GM18861 (cell line): ENCODE data around the gene ZNG1B.
"Not testable (repeated sequence)": the region's sequence is repeated elsewhere in the genome, so short reads cannot be mapped to it uniquely, and the experiment has no call there.

Source experiments
- ATAC-seq: cut with Tn5 transposase; IDR thresholded peaks from one replicate; pipeline ENCODE4 v1.9.1; 2021; ENCODE audit not compliant: unreplicated experiment

Gene ZNG1B

DNA sequence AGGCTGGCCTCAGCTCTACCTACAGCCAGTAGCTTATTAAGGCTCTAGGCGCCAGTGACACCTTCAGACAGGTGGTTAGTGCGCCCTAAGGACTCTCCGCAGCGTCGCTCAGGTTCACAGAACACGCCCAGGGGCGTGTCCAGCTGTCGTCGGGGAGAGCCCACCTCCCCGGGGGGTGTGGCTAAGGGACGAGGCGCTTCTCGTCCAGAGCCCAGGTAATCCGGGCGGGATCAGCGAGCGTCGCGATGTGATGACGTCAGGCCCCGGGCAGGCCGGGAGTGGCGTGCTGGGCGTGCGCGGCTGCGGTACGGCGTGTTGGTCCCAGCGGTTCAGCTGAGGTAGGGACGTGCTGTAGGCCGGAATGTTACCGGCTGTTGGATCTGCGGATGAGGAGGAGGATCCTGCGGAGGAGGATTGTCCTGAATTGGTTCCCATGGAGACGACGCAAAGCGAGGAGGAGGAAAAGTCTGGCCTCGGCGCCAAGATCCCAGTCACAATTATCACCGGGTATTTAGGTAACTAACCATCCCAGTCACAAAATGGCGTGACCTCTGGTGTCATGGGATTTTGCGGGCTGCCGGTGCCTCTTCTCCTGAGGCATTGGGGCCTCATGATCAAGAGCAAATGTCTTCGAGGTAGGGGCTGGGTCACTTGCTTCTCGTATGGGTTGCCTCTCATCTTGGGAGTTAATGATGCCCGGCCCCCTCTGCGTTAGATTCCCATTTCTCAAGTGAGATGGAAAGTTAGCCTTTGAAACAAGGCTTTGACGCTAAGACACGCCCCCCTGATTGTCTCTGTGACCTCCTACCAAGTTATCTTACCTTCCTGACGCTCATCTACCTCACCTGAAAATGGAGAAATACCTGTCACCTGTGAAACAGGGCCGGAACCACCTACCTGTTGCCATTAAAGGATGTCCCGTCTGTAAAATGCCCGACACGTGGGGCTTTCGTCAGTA, at the start of gene ZNG1B:
ZNG1B (plus strand) TSS at position 184 of the 958 bp plus-strand sequence; CDS start at position 362, 178 bp downstream.
- ATAC-seq = not testable (repeated sequence)

DNA sequence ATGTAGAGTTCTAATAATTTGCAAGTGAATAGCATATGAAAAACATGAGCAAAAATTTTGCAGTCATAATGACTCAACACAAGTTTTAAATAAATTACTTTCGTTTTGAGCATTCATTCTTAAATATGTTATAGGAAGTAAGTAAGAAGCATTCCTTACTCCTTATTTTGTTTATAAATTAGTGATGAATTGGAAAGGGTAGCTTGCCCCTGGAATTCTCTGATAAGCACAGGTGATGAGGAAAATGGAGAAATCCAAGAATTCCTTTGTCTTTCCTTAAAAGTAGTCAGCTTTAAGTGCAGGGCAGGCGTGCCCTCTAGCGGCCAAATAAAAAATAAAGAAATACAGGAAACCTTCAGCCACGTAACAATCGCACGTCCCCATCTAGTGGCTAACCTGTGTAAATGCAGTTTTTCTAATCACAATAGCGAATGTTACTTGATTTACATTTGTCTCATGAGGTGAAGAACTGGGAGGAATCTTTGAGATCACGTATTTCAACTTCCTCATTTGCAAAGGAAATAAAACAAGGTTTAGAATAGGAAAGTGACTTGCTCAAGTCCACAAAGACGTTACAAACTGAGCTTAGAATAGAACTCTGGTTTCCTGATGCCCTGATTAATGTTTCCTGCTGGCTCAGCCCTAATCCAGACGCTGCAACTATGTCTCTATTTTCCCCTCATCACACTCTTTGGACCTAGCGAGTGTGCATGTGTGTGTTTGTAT, 47.2 kb upstream of the ZNG1B start:
- ATAC-seq = peak; percentile 82

DNA sequence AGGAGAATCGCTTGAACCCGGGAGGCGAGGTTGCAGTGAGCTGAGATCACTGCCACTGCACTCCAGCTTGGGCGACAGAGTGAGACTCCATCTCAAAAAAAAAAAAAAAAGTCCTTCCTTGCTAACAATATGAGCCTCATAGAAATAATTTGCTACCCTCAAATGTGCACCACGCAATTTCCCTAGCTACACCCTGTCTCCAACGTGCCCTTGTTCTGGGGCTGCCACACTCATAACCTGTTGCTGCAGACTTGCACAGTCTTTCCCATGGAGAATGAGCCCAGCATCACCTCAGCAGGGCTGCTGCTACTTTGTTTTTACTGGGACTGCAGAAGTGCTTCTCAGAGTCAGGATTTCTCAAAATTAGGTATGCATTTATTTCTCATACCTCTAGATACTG, 46.4 kb upstream of the ZNG1B start:
- no peak for ATAC-seq

DNA sequence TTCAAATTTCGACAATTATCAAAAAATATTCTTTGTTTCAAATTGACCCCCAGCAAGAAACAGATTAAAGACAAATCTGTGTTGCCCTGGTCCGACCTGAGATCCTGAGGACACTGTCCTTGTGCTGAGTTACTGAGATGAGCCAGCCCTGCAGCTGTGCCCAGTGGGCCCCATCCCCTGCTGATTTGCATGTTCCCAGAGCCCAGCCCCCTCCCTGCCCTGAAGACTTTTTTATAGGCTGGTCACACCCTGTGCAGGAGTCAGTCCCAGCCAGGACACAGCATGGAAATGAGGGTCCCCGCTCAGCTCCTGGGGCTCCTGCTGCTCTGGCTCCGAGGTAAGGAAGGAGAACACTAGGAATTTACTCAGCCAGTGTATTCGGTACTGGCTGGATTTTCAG, 31.4 kb upstream of the ZNG1B start:
- ATAC-seq = no peak

DNA sequence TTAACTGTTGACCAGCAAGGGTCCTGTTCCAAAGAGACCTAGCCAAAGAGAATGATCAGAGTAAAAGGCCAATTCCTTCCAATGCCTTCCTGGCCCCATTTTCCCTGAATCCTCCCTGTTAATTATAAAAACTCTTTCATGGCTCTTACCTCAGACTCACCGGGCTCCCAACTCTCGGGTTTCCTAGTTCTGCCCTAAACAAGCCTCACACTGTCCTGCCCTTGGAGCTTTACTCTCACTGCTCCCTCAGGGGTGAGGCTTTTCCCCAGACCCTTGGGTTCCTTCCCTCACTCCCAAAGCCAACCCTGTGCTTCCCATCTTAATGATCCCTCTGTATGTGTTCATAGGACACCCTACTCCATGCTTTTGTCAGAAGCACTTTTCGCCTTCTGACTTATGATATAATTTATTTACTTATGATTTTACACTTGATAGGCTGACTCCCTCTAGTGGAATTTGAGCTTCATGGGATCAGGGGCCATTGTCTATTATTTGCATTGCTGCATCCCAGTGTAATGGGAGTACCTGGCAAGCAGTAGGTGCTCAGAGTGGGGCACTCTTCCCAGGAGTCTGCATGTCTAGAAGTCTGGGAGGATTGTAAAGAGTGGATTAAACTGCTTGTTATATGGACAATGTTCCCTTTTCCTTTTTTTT, 29.9 kb upstream of the ZNG1B start:
- no peak for ATAC-seq

DNA sequence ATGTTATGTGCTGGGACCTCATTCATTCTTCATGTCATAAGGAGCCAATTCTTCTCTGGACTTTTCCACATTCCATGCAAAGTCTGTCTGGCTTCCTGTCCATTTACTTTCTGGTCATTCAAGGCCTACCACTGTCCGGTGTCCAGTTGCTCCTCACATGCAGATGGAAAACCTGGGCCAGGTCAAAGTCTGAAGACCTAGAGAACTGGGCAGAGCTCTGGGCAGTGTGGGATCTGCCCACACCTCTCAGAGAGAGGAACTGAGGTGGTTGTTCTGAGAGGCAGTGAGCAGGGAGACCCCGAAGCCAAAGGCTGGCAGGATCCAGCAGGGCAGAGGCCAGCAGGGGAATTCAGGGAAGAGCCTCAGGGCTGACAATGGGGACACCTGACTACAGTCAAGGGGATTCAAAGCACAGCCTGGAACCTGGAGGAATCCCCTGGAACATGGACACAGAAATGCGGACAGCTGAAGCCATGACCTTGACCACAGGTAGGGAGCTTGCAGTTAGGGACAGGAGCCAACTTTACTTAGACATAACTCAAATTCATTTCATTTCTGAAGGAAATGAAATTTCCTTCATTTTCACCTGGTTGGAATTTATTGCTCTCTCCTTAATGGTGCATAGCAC, 25.7 kb upstream of the ZNG1B start:
- not testable (repeated sequence) for ATAC-seq

DNA sequence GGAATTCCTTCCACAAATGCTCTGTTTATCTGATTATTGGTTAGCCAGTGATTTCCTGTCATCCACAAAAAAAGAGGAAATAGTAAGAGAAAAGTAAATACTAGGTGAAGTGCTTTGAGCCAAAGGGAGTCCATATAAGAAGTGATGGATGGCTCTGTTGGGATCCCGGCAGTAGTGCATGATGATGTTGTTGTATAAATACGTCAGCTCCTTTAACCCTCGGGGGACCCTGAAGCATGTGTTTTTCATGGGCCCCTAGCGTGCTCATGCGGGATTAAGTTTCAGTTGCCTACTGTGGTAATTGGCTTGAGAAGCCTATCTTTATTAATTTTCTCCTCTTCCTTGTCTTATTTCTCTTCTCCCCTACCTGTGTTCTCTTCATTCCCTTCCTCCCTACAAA, 24.7 kb upstream of the ZNG1B start:
- not testable (repeated sequence) for ATAC-seq

DNA sequence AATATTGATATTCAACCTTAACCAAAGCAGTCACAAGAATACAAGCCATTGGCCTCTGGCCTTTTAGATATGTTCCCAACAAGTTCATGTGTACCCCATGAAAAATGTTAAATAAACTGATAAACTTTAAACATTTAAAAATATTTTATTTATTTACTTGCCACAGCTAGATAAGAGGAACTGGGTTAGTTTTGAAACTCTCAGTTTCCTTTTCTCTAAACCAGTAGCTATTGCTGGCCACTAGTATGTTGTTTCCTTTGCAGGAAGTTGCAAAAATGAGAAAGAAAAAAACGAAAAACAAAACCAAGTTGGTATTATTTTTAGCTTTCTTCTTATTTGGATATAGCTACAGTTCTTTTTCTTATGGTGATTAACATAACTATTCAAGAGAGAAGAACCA, 5.7 kb upstream of the ZNG1B start:
- not testable (repeated sequence) for ATAC-seq

DNA sequence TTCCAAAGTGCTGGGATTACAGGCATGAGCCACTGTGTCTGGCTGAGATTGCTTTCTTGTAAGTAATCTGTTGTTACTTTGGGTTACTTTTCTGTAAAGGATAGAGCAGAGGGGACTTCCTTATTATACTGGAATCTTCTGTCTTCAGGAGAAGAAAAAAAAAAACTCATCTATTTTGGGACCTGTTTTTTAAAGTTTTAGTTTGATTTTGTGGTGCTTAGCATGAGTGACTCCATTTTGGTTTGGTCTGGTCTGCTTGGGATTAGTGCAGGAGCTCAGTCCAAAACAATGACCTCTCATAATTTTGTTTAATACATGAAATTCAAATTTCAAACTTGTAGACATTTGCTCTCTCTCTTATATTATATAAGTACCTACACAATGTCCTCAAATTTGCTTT, 4.0 kb upstream of the ZNG1B start:
- ATAC-seq = not testable (repeated sequence)

DNA sequence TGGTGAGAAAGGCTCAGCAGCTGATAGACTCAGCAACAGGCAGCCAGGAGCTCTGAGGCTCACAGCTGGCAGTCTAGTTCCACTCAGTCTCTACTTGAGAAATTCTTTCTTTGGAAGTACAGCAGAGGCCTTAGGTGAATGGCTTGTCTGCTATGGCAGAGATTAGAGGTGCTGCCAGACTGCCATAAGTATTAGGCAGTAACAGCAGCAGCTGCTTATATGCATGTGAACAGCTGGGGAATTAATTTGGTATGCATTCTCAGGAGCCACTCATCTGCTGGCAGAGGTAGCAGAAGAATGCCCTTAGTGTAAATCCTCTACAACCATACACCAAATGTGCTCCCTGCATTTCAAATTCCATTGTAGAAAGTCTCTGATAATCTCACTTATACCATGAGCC, 28.3 kb downstream of the ZNG1B start:
- not testable (repeated sequence) for ATAC-seq

DNA sequence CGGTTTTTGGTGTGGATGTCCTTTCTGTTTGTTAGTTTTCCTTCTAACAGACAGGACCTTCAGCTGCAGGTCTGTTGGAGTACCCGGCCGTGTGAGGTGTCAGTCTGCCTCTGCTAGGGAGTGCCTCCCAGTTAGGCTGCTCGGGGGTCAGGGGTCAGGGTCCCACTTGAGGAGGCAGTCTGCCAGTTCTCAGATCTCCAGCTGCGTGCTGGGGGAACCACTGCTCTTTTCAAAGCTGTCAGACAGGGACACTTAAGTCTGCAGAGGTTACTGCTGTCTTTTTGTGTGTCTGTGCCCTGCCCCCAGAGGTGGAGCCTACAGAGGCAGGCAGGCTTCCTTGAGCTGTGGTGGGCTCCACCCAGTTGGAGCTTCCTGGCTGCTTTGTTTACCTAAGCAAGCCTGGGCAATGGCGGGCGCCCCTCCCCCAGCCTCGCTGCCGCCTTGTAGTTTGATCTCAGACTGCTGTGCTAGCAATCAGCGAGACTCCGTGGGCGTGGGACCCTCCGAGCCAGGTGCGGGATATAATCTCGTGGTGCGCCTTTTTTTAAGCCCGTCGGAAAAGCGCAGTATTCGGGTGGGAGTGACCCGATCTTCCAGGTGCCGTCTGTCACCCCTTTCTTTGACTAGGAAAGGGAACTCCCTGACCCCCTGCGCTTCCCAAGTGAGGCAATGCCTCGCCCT, 39.3 kb downstream of the ZNG1B start:
- ATAC-seq = not testable (repeated sequence)

DNA sequence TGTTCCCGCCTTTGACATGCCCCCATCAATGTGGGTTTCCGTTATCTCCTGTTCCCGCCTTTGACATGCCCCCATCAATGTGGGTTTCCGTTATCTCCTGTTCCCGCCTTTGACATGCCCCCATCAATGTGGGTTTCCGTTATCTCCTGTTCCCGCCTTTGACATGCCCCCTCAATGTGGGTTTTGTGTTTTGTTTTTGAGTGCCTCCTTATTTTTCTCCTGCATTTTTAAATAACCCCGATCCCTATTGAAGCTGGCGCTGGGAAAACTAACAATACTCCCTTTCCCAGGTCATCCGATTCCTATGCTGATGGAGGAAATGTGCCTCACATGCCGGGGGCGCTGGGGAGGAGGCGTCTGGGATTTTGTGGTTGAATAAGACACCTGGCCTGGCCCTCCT, 59.0 kb downstream of the ZNG1B start:
- not testable (repeated sequence) for ATAC-seq

DNA sequence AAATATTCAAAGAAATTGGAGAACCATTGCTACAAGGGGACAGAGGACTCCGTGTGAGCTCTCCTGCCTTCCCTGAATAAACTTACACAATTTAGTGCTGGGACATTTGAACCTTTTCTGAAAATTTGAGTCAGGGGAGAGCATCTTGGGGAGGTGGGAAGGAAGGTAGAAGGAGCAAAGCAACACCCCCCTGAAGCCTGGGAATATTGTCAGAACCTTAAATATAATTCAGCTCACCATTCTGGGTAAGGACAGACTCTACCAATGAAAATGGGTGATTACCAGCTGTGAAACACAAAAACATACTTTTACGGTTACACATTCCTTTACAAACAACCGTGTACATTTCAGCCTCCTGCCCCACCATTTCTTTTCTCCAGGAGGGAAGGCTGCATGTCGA, 60.9 kb downstream of the ZNG1B start, which contains the start of gene FOXD4L1:
FOXD4L1 (plus strand) TSS at position 301 of the 400 bp plus-strand sequence. CDS start 592 bp downstream, outside the sequence.
- ATAC-seq = not testable (repeated sequence)

DNA sequence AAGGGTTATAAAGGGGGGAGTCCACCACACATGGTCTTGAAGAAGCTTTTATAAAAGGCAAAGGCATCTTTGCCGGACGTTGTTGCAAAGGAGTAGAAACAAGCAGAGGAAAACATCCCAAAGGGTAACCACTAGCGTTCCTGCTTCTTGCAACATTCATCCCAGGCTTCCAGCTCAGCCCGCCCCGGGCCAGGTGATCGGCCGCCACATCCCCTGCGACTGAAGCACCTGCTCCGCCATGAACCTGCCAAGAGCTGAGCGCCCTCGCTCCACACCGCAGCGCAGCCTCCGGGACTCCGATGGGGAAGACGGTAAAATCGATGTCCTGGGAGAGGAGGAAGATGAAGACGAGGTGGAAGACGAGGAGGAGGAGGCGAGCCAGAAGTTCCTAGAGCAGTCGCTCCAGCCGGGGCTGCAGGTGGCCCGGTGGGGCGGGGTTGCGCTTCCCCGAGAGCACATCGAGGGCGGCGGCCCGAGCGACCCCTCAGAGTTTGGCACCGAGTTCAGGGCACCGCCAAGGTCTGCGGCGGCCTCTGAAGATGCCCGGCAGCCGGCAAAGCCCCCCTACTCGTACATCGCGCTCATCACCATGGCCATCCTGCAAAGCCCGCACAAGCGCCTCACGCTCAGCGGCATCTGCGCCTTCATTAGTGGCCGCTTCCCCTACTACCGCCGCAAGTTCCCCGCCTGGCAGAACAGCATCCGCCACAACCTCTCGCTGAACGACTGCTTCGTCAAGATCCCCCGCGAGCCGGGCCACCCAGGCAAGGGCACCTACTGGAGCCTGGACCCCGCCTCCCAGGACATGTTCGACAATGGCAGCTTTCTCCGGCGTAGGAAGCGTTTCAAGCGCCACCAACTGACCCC, 61.8 kb downstream of the ZNG1B start:
- ATAC-seq = not testable (repeated sequence)

DNA sequence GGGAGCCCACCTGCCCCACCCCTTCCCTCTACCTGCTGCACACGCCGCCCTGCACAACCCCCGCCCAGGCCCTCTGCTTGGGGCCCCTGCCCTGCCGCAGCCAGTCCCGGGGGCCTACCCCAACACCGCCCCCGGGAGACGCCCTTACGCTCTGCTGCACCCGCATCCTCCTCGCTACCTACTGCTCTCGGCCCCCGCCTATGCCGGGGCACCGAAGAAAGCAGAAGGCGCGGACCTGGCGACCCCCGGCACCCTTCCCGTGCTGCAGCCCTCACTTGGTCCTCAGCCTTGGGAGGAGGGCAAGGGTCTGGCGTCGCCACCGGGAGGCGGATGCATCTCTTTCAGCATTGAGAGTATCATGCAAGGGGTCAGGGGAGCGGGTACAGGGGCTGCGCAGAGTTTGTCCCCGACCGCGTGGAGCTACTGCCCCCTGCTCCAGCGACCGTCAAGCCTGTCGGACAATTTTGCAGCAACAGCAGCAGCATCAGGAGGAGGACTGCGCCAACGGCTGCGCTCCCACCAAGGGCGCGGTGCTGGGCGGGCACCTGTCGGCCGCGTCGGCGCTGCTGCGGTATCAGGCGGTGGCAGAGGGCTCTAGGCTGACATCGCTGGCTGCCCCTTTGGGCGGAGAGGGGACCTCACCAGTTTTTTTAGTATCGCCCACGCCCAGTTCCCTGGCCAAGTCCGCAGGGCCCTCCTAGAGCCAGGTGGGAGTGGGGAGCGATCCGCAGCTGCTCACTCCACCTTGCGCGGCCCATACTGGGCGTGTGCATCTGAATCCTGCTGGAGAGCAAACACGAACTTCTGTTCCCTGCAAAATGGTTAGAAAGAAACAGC, 62.6 kb downstream of the ZNG1B start:
- not testable (repeated sequence) for ATAC-seq

DNA sequence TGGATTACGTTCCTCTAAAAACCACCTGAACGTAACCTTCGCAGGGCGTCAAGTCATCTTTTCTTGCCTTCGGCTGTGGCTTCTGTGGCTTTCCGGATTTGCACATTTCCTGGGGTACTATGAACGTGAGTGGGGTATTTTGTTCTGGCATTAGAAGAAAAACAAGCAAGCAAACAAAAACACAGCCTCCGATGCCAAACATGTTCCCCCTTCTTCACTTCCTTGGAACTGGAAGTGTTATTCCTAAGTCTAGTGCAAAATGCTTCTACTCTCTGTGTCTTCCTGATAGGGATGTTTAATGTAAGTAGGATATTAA, 63.2 kb downstream of the ZNG1B start:
- not testable (repeated sequence) for ATAC-seq

DNA sequence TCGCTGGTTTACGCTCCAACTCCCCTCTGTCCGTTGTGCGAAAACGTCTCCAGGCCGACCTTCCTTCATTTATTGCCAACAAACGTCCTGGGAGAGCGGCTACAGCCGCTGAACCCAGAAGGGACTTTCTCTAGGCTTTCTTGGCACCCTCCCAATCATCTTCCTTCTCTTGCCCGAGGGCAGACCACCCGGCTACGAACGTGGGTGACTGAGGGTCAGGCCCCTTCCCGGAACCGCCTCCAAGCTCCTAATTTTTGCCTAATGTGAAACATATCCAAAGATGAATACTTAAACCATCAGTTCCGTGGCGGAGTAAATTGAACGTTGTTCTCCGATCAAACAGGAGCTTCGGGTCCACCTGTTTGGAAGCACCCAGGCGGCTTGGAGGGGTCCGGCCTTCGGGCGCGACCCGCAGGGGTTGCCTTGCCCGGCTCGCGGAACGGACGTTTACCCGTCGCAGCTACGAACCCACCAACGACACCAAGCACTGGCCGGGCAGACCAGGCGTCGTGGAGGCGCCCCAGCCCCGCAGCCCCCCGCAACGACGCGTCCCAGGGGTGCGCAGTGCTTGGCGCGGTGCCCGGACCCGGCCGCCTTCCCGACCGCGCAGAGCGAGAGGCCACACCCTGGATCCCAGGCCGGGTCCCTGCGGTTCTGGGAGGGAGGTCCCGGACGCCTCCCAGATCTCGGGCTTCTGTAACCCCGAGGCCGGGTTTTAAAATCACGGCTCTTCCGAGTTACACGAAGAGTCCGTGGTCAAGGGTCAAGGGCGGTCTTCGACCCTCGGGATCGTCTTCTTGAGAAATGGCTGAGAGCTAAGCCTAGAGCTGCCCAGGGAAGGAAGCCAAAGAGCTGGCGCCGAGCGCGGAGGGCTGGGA, 65.0 kb downstream of the ZNG1B start:
- not testable (repeated sequence) for ATAC-seq
